Mucosa of descending colon (tissue), 3 donors: ENCODE results near the gene C6orf120. TPM values are rescaled to one million over a fixed set of nuclear protein-coding genes. Genes with fewer than 3 reads are reported as not detected.
"Not testable (repeated sequence)": the region's sequence is repeated elsewhere in the genome, so short reads cannot be mapped to it uniquely, and the experiment has no call there.

Experiments used
- ATAC-seq: fragments of 200-7000 bp; cut with Tn5 transposase; one replicate; pipeline ENCODE4 v1.9.1; 2020; ENCODE audit warnings: mild to moderate bottlenecking, moderate library complexity
- DNase-seq, 3 donors: peaks; one replicate each; pipeline ENCODE4 v3.0.0-alpha.2; 2020
- H3K36me3 ChIP-seq: fragments of 200-600 bp; one replicate; pipeline ENCODE4 v1.8.0; 2021; ENCODE audit warnings: low read depth, mild to moderate bottlenecking
- H3K4me1 ChIP-seq: fragments of 200-600 bp; one replicate; pipeline ENCODE4 v1.8.0; 2021; ENCODE audit warnings: low read depth, mild to moderate bottlenecking
- H3K4me3 ChIP-seq: fragments of 200-600 bp; one replicate; pipeline ENCODE4 v1.8.0; 2021; ENCODE audit warnings: mild to moderate bottlenecking
- H3K9me3 ChIP-seq: fragments of 200-600 bp; one replicate; pipeline ENCODE4 v1.8.0; 2021; ENCODE audit warnings: mild to moderate bottlenecking
- intact Hi-C, 2 donors: fragments of 100-400 bp; cut with DNase I in 1 of 2; cut with micrococcal nuclease in 1 of 2; formaldehyde crosslinking; loops; one replicate each; pipeline versions ENCODE4 v1.11.0 to v1.11.1; 2022; cut with DNase I, micrococcal nuclease
- total RNA-seq, 3 donors: library from RNA; stranded (reverse); fragmentation: NEBNext Ultra II Directional in 2 of 3; extraction: Animal tissue kit (Norgen Biotek cat#: 25700) in 2 of 3; gene quantifications; one replicate each; pipeline versions ENCODE4 v1.2.1 to v1.2.4, GENCODE V29; 2021 to 2023
- TF ChIP-seq, protein P1 (sequence below): fragments of 200-600 bp; IDR thresholded peaks from one replicate; pipeline ENCODE4 v1.8.0; 2022; ENCODE audit warnings: antibody characterized with exemption, mild to moderate bottlenecking
- donor health status: DM: no; HTN: no; CAD: no; lungs with moderate emphysema.
- donor health status: DM: no; HTN: no; CAD: no.
- donor health status: DM: no; HTN: yes; CAD: no.

The C6orf120 gene
- total RNA-seq, 3 donors from 2014 or later, result 25.3 to 28.7 (median 27.5) TPM

DNA sequence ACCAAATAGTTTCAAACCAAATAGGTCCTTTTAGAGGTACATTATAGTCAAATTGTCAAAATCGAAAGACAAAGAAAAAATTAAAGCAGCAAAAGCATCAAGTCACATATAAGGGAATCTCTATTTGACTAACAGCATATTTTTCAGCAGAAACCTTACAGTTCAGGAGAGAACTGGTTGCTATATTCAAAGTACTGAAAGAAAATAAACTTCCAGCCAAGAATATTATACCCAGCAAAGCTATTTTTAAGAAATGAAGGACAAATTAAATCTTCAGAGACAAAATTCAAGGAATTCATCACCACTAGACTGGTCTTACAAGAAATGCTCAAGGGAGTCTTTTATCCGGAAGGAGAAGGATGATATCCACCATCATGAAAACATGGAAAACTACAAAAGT, 16.1 kb upstream of the C6orf120 start:
- no peak for ATAC-seq
- TF ChIP-seq, protein P1, sequence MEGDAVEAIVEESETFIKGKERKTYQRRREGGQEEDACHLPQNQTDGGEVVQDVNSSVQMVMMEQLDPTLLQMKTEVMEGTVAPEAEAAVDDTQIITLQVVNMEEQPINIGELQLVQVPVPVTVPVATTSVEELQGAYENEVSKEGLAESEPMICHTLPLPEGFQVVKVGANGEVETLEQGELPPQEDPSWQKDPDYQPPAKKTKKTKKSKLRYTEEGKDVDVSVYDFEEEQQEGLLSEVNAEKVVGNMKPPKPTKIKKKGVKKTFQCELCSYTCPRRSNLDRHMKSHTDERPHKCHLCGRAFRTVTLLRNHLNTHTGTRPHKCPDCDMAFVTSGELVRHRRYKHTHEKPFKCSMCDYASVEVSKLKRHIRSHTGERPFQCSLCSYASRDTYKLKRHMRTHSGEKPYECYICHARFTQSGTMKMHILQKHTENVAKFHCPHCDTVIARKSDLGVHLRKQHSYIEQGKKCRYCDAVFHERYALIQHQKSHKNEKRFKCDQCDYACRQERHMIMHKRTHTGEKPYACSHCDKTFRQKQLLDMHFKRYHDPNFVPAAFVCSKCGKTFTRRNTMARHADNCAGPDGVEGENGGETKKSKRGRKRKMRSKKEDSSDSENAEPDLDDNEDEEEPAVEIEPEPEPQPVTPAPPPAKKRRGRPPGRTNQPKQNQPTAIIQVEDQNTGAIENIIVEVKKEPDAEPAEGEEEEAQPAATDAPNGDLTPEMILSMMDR, result no peak

DNA sequence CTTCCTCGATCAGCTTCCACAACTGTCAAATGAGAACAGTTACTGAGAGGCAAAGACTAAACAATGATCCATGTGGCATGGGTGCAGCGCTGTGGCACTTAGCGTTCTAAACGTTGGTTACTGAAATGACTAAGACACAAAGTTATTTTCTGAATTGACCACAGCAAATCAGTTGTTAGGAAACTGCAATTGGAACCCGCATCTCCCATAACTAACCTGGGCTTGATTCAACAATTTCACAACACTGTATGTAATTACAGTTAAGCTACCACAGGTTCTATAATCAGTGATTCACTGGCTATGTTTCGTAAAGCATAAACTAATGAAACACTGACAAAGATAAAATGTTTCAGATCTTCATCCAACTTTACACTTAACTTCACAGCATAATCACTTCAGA, 12.6 kb upstream of the C6orf120 start:
- TF ChIP-seq, protein P1, result no peak
- peaks cover 23% of the 10 kb centered on the region for H3K9me3 ChIP-seq
- H3K4me1 ChIP-seq, result no peaks in the 10 kb centered on the region
- no peaks in the 10 kb centered on the region for H3K36me3 ChIP-seq
- ATAC-seq, result no peak
- H3K4me3 ChIP-seq, result no peak overlapping the region
- intact Hi-C loops, result no loop called here
- DNase-seq, result no peak

More for the DNA sequence above, 16.1 kb upstream of the C6orf120 start:
- no peak for DNase-seq
- Histone ChIP-seq H3K9me3 (peaks cover 19% of the 10 kb centered on the region), H3K4me3 (no peak overlapping the region), H3K36me3 (no peaks in the 10 kb centered on the region), H3K4me1 (no peaks in the 10 kb centered on the region)
- intact Hi-C loops, result no loop called here

DNA sequence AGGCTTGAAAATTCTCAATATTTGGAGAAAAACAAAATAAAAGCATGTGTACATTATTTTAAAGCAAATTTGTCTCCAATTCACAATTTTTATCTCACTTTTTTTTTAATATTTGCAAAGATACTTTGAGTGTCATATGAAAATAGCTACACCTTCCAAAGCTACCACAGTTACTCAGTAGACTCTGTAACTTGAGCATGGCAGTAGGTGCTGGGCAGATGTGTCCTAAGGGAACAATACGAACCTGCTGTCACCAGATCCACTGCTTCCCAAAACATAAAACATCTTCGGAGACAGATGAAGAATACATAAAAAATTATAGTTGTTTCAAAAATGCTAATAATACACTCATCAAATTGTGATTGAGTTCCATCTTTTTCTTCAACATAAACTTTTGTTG, 10.7 kb upstream of the C6orf120 start:
- Histone ChIP-seq H3K4me3 (no peak overlapping the region), H3K4me1 (no peaks in the 10 kb centered on the region), H3K9me3 (peaks cover 18% of the 10 kb centered on the region), H3K36me3 (no peaks in the 10 kb centered on the region)
- no peak for DNase-seq
- intact Hi-C loops, result no loop called here
- ATAC-seq, result no peak
- TF ChIP-seq, protein P1, result no peak

DNA sequence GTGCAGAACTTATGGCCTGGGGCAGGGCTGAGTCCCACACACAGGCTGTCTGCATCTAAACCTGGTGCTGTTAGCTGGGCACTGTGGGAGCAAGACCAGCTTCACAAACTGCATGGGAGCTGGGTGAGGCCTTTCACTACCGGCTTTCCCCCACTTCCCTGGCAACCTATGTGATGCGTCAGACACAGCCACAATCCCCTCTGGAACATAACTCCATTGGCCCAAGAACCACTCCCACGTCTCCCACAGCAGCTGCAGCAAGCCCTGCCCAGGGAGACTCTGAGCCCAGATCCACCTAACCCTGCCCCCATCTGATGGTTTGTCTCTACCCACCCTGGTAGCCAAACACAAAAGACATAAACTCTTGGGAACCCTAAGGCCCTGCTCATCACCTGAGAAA, 9.4 kb upstream of the C6orf120 start:
- no peak for ATAC-seq
- Histone ChIP-seq H3K4me3 (no peak overlapping the region), H3K4me1 (no peaks in the 10 kb centered on the region), H3K9me3 (peaks cover 14% of the 10 kb centered on the region), H3K36me3 (no peaks in the 10 kb centered on the region)
- TF ChIP-seq, protein P1, result no peak
- intact Hi-C loops, result no loop called here
- no peak for DNase-seq

DNA sequence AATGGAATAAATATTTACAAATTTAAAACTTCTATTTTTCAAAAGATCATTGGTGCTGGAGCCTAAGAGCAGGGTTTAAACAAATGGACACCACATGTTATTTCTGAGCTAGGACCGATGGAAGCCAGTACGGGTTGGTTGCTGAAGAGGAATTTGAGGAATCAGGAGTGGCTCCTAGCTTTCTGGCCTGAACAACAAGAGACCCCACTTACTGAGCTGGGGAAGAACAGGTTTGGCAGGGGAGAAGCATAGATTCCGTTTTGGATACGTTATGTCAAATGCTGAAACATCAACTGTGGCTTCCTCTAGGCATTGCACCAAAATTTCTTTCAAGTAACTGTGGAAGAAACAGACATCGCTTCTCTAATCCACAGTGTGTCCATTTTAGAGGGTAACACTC, 6.8 kb upstream of the C6orf120 start:
- DNase-seq (no peak), ATAC-seq (no peak)
- Histone ChIP-seq H3K4me3 (no peak overlapping the region), H3K4me1 (peaks cover 7% of the 10 kb centered on the region), H3K36me3 (no peaks in the 10 kb centered on the region), H3K9me3 (peaks cover 14% of the 10 kb centered on the region)
- intact Hi-C loops, result no loop called here
- TF ChIP-seq, protein P1, result no peak

DNA sequence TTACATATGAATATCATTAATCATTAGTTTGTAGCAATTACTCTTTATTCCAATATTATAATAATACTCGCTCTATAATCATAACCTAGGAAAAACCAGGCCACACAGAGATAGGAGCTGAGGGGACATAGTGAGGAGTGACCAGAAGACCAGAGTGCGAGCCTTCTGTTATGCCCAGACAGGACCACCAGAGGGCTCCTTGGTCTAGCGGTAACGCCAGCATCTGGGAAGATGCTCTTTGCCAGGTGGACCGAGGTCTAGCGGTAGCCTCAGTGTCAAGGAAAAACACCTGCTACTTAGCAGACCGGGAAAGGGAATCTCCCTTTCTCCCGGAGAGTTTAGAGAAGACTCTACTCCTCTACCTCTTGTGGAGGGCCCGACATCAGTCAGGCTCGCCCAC, 4.8 kb upstream of the C6orf120 start:
- peaks cover 14% of the 10 kb centered on the region for H3K9me3 ChIP-seq
- H3K36me3 ChIP-seq, intact Hi-C loops, H3K4me3 ChIP-seq, DNase-seq, ATAC-seq: not testable (repeated sequence)
- peaks cover 16% of the 10 kb centered on the region for H3K4me1 ChIP-seq
